ENCODE data around the gene ICAM1. TPM values are rescaled to one million over a fixed set of nuclear protein-coding genes. Genes with fewer than 3 reads are reported as not detected.

ICAM1 gene
- total RNA-seq, 1 donor from 2014 or later = 37.4 TPM

DNA sequence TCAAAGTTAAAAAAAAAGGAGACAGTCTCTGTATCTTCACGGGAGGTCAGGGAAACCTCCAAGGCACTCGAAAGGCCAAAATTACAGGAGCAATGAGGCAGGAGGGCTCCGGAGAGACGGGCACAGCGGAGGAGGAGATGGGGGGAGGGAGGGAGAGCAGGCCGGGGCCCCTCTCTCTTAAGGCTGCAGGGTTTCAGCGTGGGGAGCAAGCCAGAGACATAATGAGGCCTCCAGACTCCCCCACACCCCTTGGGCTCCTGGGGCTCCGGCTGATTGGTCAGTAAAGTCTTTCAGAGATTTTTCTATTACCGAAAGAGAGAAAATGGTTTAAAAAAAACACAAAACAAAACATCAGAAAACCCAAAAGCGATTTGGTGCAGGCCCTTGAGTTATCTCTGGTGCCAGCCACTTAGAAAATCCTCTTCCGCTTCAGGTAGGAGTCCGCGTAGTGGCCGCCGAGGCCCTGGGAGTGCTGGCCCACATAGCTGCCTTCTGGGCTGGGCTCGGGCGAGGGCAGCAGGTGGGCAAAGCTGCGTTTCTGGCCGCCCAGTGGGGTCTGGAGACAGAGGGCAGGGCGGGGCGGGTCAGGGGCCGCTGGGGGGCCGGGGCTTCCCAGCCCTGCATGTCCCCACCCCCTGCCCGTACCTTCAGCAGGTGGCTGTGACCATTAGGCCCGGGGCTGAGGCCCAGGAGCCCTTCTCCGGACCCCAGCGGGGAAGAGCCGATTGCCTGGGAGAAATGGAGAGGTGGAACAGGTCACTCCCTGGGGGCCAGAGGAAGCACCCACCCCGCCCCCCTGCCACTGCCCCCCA is 46.3 kb downstream of the ICAM1 start:
- intact Hi-C loops (cut with micrococcal nuclease) = no loop called here
- Mint-ChIP-seq H3K4me1 (peaks cover 15% of the 10 kb centered on the region), H3K4me3 (no peak overlapping the region), H3K36me3 (ENCODE audit: low read depth) (peaks cover 59% of the 10 kb centered on the region), H3K27ac (no peak overlapping the region), H3K9me3 (no peaks in the 10 kb centered on the region), H3K27me3 (no peaks in the 10 kb centered on the region)
- DNase-seq = no peak
- TF ChIP-seq, protein P1, sequence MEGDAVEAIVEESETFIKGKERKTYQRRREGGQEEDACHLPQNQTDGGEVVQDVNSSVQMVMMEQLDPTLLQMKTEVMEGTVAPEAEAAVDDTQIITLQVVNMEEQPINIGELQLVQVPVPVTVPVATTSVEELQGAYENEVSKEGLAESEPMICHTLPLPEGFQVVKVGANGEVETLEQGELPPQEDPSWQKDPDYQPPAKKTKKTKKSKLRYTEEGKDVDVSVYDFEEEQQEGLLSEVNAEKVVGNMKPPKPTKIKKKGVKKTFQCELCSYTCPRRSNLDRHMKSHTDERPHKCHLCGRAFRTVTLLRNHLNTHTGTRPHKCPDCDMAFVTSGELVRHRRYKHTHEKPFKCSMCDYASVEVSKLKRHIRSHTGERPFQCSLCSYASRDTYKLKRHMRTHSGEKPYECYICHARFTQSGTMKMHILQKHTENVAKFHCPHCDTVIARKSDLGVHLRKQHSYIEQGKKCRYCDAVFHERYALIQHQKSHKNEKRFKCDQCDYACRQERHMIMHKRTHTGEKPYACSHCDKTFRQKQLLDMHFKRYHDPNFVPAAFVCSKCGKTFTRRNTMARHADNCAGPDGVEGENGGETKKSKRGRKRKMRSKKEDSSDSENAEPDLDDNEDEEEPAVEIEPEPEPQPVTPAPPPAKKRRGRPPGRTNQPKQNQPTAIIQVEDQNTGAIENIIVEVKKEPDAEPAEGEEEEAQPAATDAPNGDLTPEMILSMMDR (IDR thresholded peaks at IDR 0.05) = no peak
- ATAC-seq (ENCODE audit: low read depth) = no peak
- CTCF ChIA-PET = no interaction called here
- POLR2A ChIA-PET = interaction anchor here (1.7 kb wide), 1 partner anchor 46 kb away, joined by 4 read pairs; no protein-coding TSS in a partner anchor

DNA sequence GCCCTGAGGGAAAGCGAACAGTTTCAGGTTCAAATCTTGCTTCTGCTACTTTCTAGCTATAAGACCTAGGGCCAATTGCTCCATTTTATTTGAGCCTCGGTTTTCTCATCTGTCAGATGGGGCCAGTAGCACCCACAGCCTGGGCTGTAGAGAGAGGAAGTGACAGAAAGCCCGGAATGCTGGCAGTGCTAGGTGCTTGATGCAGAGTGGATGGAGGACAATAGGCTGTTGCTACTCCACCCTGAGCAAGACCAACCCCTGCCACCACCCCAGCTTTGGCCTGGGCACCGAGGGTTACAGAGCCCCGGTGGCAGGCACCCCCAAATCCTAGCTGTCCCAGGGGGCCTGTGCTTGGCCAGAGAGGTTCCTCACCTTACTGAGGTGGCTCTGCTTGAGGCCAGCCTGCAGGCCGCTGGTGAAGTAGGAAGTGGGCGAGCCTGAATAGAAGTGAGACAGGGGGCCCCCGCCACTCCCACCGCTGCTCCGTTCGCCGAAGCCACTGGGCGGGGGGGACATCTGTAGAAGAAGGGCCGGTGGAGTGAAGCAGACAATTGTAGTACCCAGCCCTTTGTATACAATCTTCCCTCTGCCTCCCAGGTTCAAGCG is 47.0 kb downstream of the ICAM1 start:
- ATAC-seq (ENCODE audit: low read depth) (no peak), DNase-seq (no peak)
- Mint-ChIP-seq H3K27me3 (no peaks in the 10 kb centered on the region), H3K27ac (no peak overlapping the region), H3K4me1 (peaks cover 15% of the 10 kb centered on the region), H3K36me3 (ENCODE audit: low read depth) (peaks cover 59% of the 10 kb centered on the region), H3K9me3 (no peaks in the 10 kb centered on the region), H3K4me3 (no peak overlapping the region)
- POLR2A ChIA-PET = interaction anchor here (0.5 to 1.7 kb wide), 2 partner anchors 32 to 46 kb away, joined by 3 to 4 read pairs; no protein-coding TSS in a partner anchor
- CTCF ChIA-PET = no interaction called here
- intact Hi-C loops (cut with micrococcal nuclease) = no loop called here
- TF ChIP-seq, protein P1 (IDR thresholded peaks at IDR 0.05) = no peak

- ATAC-seq (ENCODE audit: low read depth) (no peak), DNase-seq (no peak)
- ChIA-PET POLR2A (interaction anchor here (0.6 kb wide), 1 partner anchor 22 kb away, joined by 3 read pairs; no protein-coding TSS in a partner anchor), CTCF (no interaction called here)
- H3K27me3 Mint-ChIP-seq = no peaks in the 10 kb centered on the region
- H3K27ac Mint-ChIP-seq = no peak overlapping the region
- TF ChIP-seq, protein P1 (IDR thresholded peaks at IDR 0.05) = no peak
- no peaks in the 10 kb centered on the region for H3K9me3 Mint-ChIP-seq
- peaks cover 65% of the 10 kb centered on the region for H3K36me3 Mint-ChIP-seq (ENCODE audit: low read depth)
- H3K4me3 Mint-ChIP-seq = no peak overlapping the region
- H3K4me1 Mint-ChIP-seq = peaks cover 15% of the 10 kb centered on the region
- intact Hi-C loops (cut with micrococcal nuclease) = no loop called here
Measured at GRCh38 chr19:10318807-10319682, 48.1 kb downstream of the ICAM1 start.

DNA sequence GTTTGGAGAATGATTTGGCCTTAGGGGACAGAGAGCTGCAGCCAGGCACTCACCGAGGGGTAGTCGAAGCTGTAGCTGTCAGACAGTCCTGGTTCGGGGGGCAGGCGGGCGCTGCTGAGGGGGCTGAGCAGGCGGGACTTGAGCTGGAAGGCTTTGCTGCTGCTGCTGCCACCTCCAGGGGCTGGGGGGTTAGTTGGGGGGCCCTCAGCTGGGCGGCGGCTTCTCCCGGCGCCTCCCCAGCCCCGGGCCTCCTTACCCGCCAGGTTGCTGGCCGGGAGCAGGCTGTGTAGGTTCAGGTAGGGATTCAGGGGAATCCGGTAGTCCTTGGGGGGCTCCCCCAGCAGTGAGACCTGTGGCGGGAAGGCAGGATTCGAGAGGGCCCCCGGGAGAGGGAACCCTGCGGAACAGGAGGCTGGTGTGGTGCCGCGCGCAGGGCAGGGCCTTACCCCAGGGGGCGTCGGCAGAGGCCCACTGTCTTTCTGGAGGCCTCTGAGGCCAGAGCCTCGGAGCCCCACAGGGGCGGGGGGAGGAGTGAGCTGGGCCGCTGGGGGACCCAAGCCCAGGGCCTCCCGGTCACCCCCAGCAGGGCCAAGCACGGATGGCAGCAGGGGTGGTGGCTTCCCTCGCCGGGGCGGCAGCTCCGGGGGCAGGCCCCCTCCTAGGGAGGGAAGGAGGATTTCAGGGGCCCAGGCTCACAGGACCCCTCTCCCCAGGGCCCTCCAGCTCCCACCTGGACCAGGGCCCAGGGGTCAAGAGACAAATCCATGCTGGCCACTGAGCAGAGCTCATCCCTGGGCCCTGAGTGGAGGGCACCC is 49.9 kb downstream of the ICAM1 start:
- H3K36me3 Mint-ChIP-seq (ENCODE audit: low read depth) = peaks cover 72% of the 10 kb centered on the region
- CTCF ChIA-PET = no interaction called here

More for the DNA sequence above, 49.9 kb downstream of the ICAM1 start:
- TF ChIP-seq, protein P1 (IDR thresholded peaks at IDR 0.05) = no peak
- Mint-ChIP-seq H3K4me1 (peaks cover 6% of the 10 kb centered on the region), H3K4me3 (no peak overlapping the region), H3K27ac (no peak overlapping the region), H3K27me3 (no peaks in the 10 kb centered on the region), H3K9me3 (no peaks in the 10 kb centered on the region)
- POLR2A ChIA-PET = interaction anchor here (0.6 to 1.0 kb wide), 2 partner anchors 31 to 34 kb away, joined by 3 to 7 read pairs; partner anchors contain the start of gene ICAM5
- intact Hi-C loops (cut with micrococcal nuclease) = no loop called here
- ATAC-seq (ENCODE audit: low read depth) (no peak), DNase-seq (no peak)

Measured in activated B cell treated with CpG ODN at 0.5 μM for 24 hours (primary cell).